SK-N-SH treated with all-trans-retinoic acid at 6 μM for 48 hours (cell line): ENCODE measurements around the gene RMC1.

Experiments used
- ATAC-seq: fragments of 200-7000 bp; cut with Tn5 transposase; 3 replicates; pipeline ENCODE4 v1.9.1; 2020; ENCODE audit warnings: mild to moderate bottlenecking, moderate library complexity
- ARNTL ChIP-seq: fragments of 450-650 bp; formaldehyde crosslinking; IDR thresholded peaks from 2 replicates; pipeline ENCODE4 v1.5.0; 2020; ENCODE audit warnings: low read depth, mild to moderate bottlenecking, moderate library complexity, borderline replicate concordance
- BACH2 ChIP-seq: fragments of 250-450 bp; sonication (Bioruptor Pico); IDR thresholded peaks from 2 replicates; pipeline ENCODE4 v1.9.0; 2021; ENCODE audit warnings: mild to moderate bottlenecking, borderline replicate concordance
- CSDC2 ChIP-seq: fragments of 250-450 bp; sonication (Bioruptor Pico); IDR thresholded peaks from 2 replicates; pipeline ENCODE4 v1.5.0; 2020; ENCODE audit warnings: mild to moderate bottlenecking, moderate library complexity
- ESRRG ChIP-seq: fragments of 250-450 bp; sonication (Bioruptor Pico); IDR thresholded peaks from 2 replicates; pipeline ENCODE4 v1.6.1; 2021; ENCODE audit warnings: mild to moderate bottlenecking
- GLIS3 ChIP-seq: fragments of 250-450 bp; sonication (Bioruptor Pico); IDR thresholded peaks from 2 replicates; pipeline ENCODE4 v1.5.0; 2020; ENCODE audit warnings: mild to moderate bottlenecking, moderate library complexity
- ISL1 ChIP-seq: fragments of 250-450 bp; sonication (Bioruptor Pico); IDR thresholded peaks from 2 replicates; pipeline ENCODE4 v2.1.2; 2022; ENCODE audit warnings: mild to moderate bottlenecking, moderate library complexity
- OSR1 ChIP-seq: fragments of 250-450 bp; sonication (Bioruptor Pico); IDR thresholded peaks from 2 replicates; pipeline ENCODE4 v1.8.0; 2022; ENCODE audit warnings: moderate library complexity, mild to moderate bottlenecking, inconsistent platforms
- PPARA ChIP-seq: fragments of 250-450 bp; sonication (Bioruptor Pico); IDR thresholded peaks from 2 replicates; pipeline ENCODE4 v1.5.0; 2020; ENCODE audit warnings: mild to moderate bottlenecking, borderline replicate concordance
- RARB ChIP-seq: fragments of 250-450 bp; sonication (Bioruptor Pico); IDR thresholded peaks from 2 replicates; pipeline ENCODE4 v1.8.0; 2021; ENCODE audit warnings: mild to moderate bottlenecking, moderate library complexity
- SNAI2 ChIP-seq: fragments of 250-450 bp; sonication (Bioruptor Pico); IDR thresholded peaks from 2 replicates; pipeline ENCODE4 v1.5.0; 2020; ENCODE audit warnings: mild to moderate bottlenecking, moderate library complexity
- TCF4 ChIP-seq: fragments of 250-450 bp; sonication (Bioruptor Pico); IDR thresholded peaks from 2 replicates; pipeline ENCODE4 v1.8.0; 2021; ENCODE audit warnings: mild to moderate bottlenecking, moderate library complexity, borderline replicate concordance
- TOX ChIP-seq: fragments of 250-450 bp; sonication (Bioruptor Pico); IDR thresholded peaks from 2 replicates; pipeline ENCODE4 v1.8.0; 2021; ENCODE audit warnings: mild to moderate bottlenecking, moderate library complexity, borderline replicate concordance
- ZC3H10 ChIP-seq: fragments of 250-450 bp; sonication (Bioruptor Pico); IDR thresholded peaks from 2 replicates; pipeline ENCODE4 v1.5.1; 2021; ENCODE audit warnings: mild to moderate bottlenecking, moderate library complexity
- ZFP3 ChIP-seq: fragments of 250-450 bp; sonication (Bioruptor Pico); IDR thresholded peaks from 2 replicates; pipeline ENCODE4 v1.5.0; 2020; ENCODE audit warnings: mild to moderate bottlenecking, moderate library complexity
- ZFP30 ChIP-seq: fragments of 450-650 bp; formaldehyde crosslinking; IDR thresholded peaks from 2 replicates; pipeline ENCODE4 v1.5.0; 2022; ENCODE audit warnings: mild to moderate bottlenecking, moderate library complexity
- ZNF565 ChIP-seq: fragments of 450-650 bp; formaldehyde crosslinking; conservative IDR thresholded peaks from 2 replicates; pipeline ENCODE4 v1.5.0; 2020; ENCODE audit warnings: low read depth, mild to moderate bottlenecking, moderate library complexity
- ZNF70 ChIP-seq: fragments of 450-650 bp; formaldehyde crosslinking; IDR thresholded peaks from 2 replicates; pipeline ENCODE4 v1.5.0; 2020; ENCODE audit warnings: mild to moderate bottlenecking, moderate library complexity
- ZNF8 ChIP-seq: fragments of 450-650 bp; formaldehyde crosslinking; IDR thresholded peaks from 2 replicates; pipeline ENCODE4 v1.5.0; 2020; ENCODE audit warnings: mild to moderate bottlenecking, moderate library complexity
- TF ChIP-seq, protein P1 (sequence below): fragments of 250-450 bp; sonication (Bioruptor Pico); IDR thresholded peaks from 2 replicates; pipeline ENCODE4 v1.8.0; 2020; ENCODE audit warnings: mild to moderate bottlenecking, moderate library complexity, borderline replicate concordance
- TF ChIP-seq, protein P2 (sequence below): fragments of 250-450 bp; sonication (Bioruptor Pico); IDR thresholded peaks from 2 replicates; pipeline ENCODE4 v1.8.0; 2021; ENCODE audit warnings: low read depth, mild to moderate bottlenecking, moderate library complexity, borderline replicate concordance
- TF ChIP-seq, protein P3 (sequence below): fragments of 250-450 bp; sonication (Bioruptor Pico); IDR thresholded peaks from 2 replicates; pipeline ENCODE4 v1.5.1; 2021; ENCODE audit warnings: mild to moderate bottlenecking, moderate library complexity
- TF ChIP-seq, protein P4 (sequence below): fragments of 250-450 bp; sonication (Bioruptor Pico); IDR thresholded peaks from 2 replicates; pipeline ENCODE4 v1.5.1; 2020; ENCODE audit warnings: low read depth, mild to moderate bottlenecking, moderate library complexity

Gene RMC1

DNA sequence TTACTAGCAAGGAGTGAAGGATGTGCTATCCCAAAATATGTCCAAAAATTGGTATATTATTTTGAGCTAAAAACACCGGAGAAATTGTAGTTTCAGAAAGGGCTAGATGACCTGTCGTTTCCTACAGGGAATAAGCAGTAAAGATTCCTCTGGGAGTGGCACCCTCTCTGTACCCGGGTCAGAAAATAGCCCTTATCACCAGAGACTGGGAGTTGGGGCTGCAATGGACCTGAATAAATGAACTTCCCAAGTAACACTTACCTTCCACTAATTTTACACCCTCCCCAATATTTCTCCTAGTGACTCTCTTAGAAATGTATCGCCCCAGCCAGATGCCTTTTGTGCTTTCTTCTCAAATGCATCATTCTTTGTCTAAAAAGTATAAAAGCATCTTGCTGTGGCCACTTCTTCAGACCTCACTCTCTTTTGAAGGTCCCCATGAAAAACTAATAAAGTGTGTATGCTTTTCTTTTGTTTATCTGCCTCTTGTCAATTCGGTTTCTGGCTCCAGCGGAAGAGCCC lies 734 bp upstream of the RMC1 start:
- TF ChIP-seq ISL1, result no peak
- TF ChIP-seq, protein P1, sequence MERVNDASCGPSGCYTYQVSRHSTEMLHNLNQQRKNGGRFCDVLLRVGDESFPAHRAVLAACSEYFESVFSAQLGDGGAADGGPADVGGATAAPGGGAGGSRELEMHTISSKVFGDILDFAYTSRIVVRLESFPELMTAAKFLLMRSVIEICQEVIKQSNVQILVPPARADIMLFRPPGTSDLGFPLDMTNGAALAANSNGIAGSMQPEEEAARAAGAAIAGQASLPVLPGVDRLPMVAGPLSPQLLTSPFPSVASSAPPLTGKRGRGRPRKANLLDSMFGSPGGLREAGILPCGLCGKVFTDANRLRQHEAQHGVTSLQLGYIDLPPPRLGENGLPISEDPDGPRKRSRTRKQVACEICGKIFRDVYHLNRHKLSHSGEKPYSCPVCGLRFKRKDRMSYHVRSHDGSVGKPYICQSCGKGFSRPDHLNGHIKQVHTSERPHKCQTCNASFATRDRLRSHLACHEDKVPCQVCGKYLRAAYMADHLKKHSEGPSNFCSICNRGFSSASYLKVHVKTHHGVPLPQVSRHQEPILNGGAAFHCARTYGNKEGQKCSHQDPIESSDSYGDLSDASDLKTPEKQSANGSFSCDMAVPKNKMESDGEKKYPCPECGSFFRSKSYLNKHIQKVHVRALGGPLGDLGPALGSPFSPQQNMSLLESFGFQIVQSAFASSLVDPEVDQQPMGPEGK (CRISPR knock-in tag), result no peak
- no peak for TF ChIP-seq ARNTL (CRISPR knock-in tag)
- ATAC-seq, result no peak; the same call in 1 of the 3 replicates

DNA sequence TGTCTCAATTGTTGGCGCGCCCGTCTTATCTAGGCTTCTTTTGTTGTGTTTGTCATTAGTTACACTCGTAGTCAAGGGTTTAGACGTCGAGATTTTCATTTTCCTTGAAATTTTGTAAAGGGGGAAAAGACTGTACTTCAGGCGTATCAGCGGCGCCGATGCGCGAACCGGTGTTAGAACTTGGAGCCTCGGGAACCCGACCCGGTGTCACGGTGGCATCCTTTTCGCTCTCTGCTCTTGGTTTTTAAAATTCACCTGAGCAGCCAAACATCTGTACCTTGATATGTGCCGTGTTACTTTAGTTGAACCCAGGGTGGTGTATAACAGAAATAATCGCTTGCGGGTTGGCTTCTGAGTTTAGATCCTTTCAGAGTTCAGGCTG lies 643 bp downstream of the RMC1 start:
- ATAC-seq, result no peak
- TF ChIP-seq ZC3H10 (CRISPR knock-in tag) (no peak), TOX (CRISPR knock-in tag) (no peak), CSDC2 (CRISPR knock-in tag) (no peak), ESRRG (no peak), RARB (CRISPR knock-in tag) (no peak), GLIS3 (CRISPR knock-in tag) (no peak), ZFP30 (CRISPR knock-in tag) (no peak), TCF4 (CRISPR knock-in tag) (no peak), ZFP3 (CRISPR knock-in tag) (no peak), ZNF565 (CRISPR knock-in tag) (no peak), SNAI2 (no peak), ARNTL (CRISPR knock-in tag) (no peak), BACH2 (CRISPR knock-in tag) (no peak), PPARA (CRISPR knock-in tag) (no peak), ZNF8 (CRISPR knock-in tag) (no peak), OSR1 (CRISPR knock-in tag) (no peak)
- TF ChIP-seq, protein P1 (CRISPR knock-in tag), result no peak
- TF ChIP-seq, protein P2, sequence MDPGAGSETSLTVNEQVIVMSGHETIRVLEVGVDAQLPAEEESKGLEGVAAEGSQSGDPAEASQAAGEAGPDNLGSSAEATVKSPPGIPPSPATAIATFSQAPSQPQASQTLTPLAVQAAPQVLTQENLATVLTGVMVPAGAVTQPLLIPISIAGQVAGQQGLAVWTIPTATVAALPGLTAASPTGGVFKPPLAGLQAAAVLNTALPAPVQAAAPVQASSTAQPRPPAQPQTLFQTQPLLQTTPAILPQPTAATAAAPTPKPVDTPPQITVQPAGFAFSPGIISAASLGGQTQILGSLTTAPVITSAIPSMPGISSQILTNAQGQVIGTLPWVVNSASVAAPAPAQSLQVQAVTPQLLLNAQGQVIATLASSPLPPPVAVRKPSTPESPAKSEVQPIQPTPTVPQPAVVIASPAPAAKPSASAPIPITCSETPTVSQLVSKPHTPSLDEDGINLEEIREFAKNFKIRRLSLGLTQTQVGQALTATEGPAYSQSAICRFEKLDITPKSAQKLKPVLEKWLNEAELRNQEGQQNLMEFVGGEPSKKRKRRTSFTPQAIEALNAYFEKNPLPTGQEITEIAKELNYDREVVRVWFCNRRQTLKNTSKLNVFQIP (CRISPR knock-in tag), result no peak
- TF ChIP-seq, protein P3, sequence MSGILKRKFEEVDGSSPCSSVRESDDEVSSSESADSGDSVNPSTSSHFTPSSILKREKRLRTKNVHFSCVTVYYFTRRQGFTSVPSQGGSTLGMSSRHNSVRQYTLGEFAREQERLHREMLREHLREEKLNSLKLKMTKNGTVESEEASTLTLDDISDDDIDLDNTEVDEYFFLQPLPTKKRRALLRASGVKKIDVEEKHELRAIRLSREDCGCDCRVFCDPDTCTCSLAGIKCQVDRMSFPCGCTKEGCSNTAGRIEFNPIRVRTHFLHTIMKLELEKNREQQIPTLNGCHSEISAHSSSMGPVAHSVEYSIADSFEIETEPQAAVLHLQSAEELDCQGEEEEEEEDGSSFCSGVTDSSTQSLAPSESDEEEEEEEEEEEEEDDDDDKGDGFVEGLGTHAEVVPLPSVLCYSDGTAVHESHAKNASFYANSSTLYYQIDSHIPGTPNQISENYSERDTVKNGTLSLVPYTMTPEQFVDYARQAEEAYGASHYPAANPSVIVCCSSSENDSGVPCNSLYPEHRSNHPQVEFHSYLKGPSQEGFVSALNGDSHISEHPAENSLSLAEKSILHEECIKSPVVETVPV (CRISPR knock-in tag), result no peak
- TF ChIP-seq, protein P4, sequence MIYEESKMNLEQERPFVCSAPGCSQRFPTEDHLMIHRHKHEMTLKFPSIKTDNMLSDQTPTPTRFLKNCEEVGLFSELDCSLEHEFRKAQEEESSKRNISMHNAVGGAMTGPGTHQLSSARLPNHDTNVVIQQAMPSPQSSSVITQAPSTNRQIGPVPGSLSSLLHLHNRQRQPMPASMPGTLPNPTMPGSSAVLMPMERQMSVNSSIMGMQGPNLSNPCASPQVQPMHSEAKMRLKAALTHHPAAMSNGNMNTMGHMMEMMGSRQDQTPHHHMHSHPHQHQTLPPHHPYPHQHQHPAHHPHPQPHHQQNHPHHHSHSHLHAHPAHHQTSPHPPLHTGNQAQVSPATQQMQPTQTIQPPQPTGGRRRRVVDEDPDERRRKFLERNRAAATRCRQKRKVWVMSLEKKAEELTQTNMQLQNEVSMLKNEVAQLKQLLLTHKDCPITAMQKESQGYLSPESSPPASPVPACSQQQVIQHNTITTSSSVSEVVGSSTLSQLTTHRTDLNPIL (CRISPR knock-in tag), result no peak

DNA sequence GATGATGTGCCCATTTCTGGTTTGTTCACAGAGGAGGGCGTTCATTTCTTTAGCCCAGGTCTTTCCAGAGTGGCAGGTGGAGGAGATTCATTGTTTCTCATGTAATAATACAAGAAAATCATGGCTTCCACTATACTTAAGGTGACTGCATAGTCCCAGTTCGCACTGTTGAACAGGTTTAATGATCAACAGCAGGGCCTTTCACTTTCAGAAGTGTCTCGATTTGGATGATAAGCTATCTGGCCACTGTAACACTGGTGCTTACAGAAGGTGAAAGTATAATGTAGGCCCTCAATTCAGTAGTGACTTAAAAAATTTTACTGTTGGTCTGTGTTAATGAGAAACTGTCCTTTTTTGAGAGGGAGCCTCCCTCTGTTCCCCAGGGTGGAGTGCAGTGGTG lies 1.4 kb downstream of the RMC1 start:
- ATAC-seq, result no peak
- TF ChIP-seq, protein P3 (CRISPR knock-in tag), result no peak
- no peak for TF ChIP-seq ISL1
- TF ChIP-seq CSDC2 (CRISPR knock-in tag), result no peak
- no peak for TF ChIP-seq ZNF565 (CRISPR knock-in tag)
- TF ChIP-seq SNAI2, result no peak
- no peak for TF ChIP-seq OSR1 (CRISPR knock-in tag)
- no peak for TF ChIP-seq TOX (CRISPR knock-in tag)
- no peak for TF ChIP-seq ZNF70
- no peak for TF ChIP-seq ZFP3 (CRISPR knock-in tag)
- TF ChIP-seq, protein P4 (CRISPR knock-in tag), result no peak
- no peak for TF ChIP-seq TCF4 (CRISPR knock-in tag)
- no peak for TF ChIP-seq GLIS3 (CRISPR knock-in tag)
